ENCODE measurements around the gene C1orf94.

The C1orf94 gene

DNA sequence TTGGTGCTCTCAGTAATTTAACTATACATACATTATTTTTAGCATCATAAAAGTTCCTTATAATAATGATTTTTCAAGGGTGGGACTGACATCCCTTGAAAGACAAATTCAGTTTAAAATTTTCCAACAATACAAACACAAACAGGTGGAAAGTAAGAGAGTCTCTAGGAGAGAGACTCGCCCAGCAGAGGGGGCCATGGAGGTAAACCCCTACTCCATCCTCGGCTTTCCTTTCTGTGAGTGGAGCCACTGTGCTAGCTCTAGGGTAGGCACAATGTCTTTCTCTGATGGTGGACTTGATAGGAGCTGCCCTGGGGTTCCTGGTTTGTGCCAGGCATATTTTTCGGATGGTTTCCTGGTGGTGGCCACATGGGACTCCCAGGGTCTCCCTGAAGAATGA lies 20.0 kb upstream of the C1orf94 start:
- Histone ChIP-seq H3K9me3 (replicated peaks in 1 of 2; ENCODE audit: control insufficient read depth in 2 of 2, insufficient read depth in 1 of 2, low read depth in 1 of 2, low read length in 2 of 2) (no peaks in the 10 kb centered on the region), H4K8ac (ENCODE audit: low read depth, low read length) (no peak overlapping the region), H3K4me2 (ENCODE audit: insufficient read depth, low read length, poor library complexity, severe bottlenecking) (no peak overlapping the region), H3K14ac (ENCODE audit: low read length) (no peak overlapping the region), H2BK5ac (ENCODE audit: low read length) (no peak overlapping the region), H3K9ac (ENCODE audit: low read depth, low read length, poor library complexity) (no peak overlapping the region), H2AFZ (ENCODE audit: low read length) (no peak overlapping the region), H2AK5ac (ENCODE audit: low read depth, low read length) (no peak overlapping the region), H2BK120ac (ENCODE audit: low read depth, low read length) (no peak overlapping the region), H3K18ac (ENCODE audit: low read length) (no peak overlapping the region), H3K36me3 (replicated peaks in 1 of 2; ENCODE audit: control insufficient read depth in 2 of 2, insufficient read depth in 2 of 2, low read length in 2 of 2) (no peaks in the 10 kb centered on the region), H3K4me3 (ENCODE audit: low read length in 2 of 2) (no peak overlapping the region), H3K4ac (ENCODE audit: low read length) (no peak overlapping the region), H2BK15ac (ENCODE audit: low read length) (no peak overlapping the region), H3K79me1 (ENCODE audit: low read depth, low read length) (no peaks in the 10 kb centered on the region), H3K4me1 (ENCODE audit: control insufficient read depth in 2 of 2, insufficient read depth in 1 of 2, low read depth in 1 of 2, low read length in 2 of 2) (no peaks in the 10 kb centered on the region), H3K27ac (replicated peaks; ENCODE audit: low read length) (no peak overlapping the region), H4K91ac (ENCODE audit: low read depth, low read length, poor library complexity) (no peak overlapping the region), H2BK12ac (ENCODE audit: low read length) (no peak overlapping the region), H3K23ac (ENCODE audit: low read depth, low read length, poor library complexity) (no peak overlapping the region), H3K27me3 (ENCODE audit: control insufficient read depth in 3 of 3, insufficient read depth in 3 of 3, low read depth in 1 of 3, low read length in 3 of 3) (peaks cover 0 to 26% (median 0%) of the 10 kb centered on the region in 3 experiments)
- no CpG with 5 or more reads among the region's 3 CpGs for WGBS, 2 donors (ENCODE audit: extremely low coverage in 2 of 2, insufficient read length in 2 of 2, insufficient replicate concordance in 1 of 2)
- no peak for DNase-seq (ENCODE audit: low spot score)

DNA sequence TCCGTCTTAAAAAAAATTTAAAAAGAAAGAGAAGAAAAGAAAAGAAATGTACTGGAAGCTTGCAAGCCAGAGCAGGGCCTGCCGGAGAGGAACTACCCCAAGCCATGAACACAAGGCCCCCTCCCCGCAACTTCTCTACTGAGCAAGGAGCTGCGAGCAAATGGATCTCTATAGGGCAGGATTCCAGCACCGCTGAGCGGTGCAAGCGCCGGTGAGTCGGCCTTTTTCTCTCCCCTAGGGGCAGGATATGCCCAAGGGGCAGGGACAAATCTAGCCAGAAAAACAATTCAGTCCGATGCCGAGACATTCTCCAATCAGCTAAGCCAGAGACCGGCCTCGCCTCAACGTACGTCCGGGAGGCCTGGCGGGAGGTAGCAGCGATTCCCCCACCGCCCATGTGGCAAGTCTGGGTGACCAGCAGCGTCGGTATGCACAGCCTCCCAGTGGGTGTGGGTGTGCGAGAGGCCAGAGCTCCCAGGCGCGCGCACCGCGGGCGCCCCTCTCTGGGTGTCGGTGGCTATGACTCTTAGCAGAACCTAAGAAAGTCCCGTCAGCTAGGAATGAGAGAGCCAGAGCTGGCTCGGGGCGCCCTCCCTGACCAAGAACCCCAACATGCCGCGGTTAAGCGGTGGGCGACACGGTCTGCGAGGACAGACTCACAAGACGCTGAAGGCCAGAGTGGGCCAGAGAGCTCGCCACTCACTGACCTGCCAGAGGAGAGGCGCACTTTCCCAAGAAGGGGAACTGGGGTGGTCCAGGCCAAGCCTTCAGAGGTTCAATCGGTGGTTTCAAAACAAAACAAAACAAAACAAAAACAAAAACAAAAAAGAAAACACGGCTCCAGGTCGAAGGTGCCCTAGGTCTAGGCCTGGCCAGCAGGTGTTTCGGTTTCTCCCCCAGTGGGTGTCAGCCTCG lies 13.6 kb upstream of the C1orf94 start:
- Histone ChIP-seq H3K9me3 (replicated peaks in 1 of 2; ENCODE audit: control insufficient read depth in 2 of 2, insufficient read depth in 1 of 2, low read depth in 1 of 2, low read length in 2 of 2) (no peaks in the 10 kb centered on the region), H3K23ac (ENCODE audit: low read depth, low read length, poor library complexity) (no peak overlapping the region), H2BK12ac (ENCODE audit: low read length) (peak overlapping the region; percentile 87), H2AFZ (ENCODE audit: low read length) (peak overlapping the region; percentile 28), H2BK5ac (ENCODE audit: low read length) (no peak overlapping the region), H3K4me3 (ENCODE audit: low read length in 2 of 2) (peak overlapping the region in 1 of 2 donors; percentile 87), H3K27me3 (ENCODE audit: control insufficient read depth in 3 of 3, insufficient read depth in 3 of 3, low read depth in 1 of 3, low read length in 3 of 3) (peaks cover 0 to 86% (median 32%) of the 10 kb centered on the region in 3 experiments), H3K79me1 (ENCODE audit: low read depth, low read length) (peaks cover 2% of the 10 kb centered on the region), H2BK120ac (ENCODE audit: low read depth, low read length) (no peak overlapping the region), H3K14ac (ENCODE audit: low read length) (no peak overlapping the region), H2BK15ac (ENCODE audit: low read length) (peak overlapping the region; percentile 62), H3K36me3 (replicated peaks in 1 of 2; ENCODE audit: control insufficient read depth in 2 of 2, insufficient read depth in 2 of 2, low read length in 2 of 2) (no peaks in the 10 kb centered on the region), H2AK5ac (ENCODE audit: low read depth, low read length) (no peak overlapping the region), H4K91ac (ENCODE audit: low read depth, low read length, poor library complexity) (no peak overlapping the region), H4K8ac (ENCODE audit: low read depth, low read length) (no peak overlapping the region), H3K18ac (ENCODE audit: low read length) (peak overlapping the region; percentile 94), H3K9ac (ENCODE audit: low read depth, low read length, poor library complexity) (peak overlapping the region; percentile 47), H3K4me1 (ENCODE audit: control insufficient read depth in 2 of 2, insufficient read depth in 1 of 2, low read depth in 1 of 2, low read length in 2 of 2) (peaks cover 0 to 13% of the 10 kb centered on the region in 2 donors), H3K4me2 (ENCODE audit: insufficient read depth, low read length, poor library complexity, severe bottlenecking) (peak overlapping the region; percentile 99), H3K27ac (replicated peaks; ENCODE audit: low read length) (no peak overlapping the region), H3K4ac (ENCODE audit: low read length) (no peak overlapping the region)
- WGBS, 2 donors (ENCODE audit: extremely low coverage in 2 of 2, insufficient read length in 2 of 2, insufficient replicate concordance in 1 of 2) = no CpG with 5 or more reads among the region's 46 CpGs
- peak; percentile 76 for DNase-seq (ENCODE audit: low spot score)

DNA sequence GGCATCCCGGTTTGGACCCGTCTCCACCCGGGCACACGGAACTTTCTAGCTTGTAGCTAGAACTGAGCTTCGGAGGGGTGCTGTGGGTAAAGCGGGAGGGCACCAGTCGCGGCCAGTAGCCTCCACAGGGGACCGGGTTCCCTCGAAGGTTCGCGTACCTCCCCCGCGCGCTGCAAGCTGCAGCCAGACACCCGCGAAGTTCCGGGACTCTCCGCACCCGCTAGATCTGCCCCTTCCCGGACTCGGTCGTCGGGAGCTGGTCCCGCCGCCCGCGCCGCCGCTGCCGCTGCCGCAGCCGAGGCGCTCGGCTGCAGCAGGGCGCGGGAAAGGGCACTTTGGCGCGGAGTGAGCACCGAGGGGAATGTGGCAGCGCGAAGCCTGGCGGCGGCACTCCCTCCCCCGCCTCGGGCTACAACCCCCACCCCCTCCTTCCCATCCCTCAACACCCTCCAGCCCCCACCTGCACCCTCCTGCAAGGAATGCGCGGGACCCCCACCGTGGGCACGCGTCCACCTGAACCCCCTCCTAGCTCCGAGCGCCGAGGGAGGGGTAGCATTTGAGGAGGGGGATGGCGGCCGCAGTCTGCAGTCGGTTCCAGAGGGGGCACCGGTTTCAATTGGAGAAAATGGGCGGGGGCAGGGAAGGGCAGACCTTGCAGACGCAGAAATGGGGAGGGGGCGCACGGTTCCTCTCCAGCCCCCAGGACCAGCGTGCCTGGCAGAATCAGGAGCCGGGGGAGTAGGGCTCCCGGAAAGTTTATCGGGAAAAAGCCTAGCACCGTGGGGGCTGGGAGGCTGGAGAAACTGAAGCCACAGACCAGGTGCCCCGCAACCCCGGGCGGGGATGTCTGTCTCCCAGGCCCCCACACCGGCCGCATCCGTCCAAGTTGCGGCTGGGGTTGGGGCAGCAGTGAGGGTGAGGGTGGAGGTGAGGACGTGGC lies 12.6 kb upstream of the C1orf94 start:
- H2AFZ ChIP-seq (ENCODE audit: low read length) = peak overlapping the region; percentile 82
- H3K4me2 ChIP-seq (ENCODE audit: insufficient read depth, low read length, poor library complexity, severe bottlenecking) = peak overlapping the region; percentile 99
- peaks cover 0 to 95% (median 32%) of the 10 kb centered on the region in 3 experiments for H3K27me3 ChIP-seq (ENCODE audit: control insufficient read depth in 3 of 3, insufficient read depth in 3 of 3, low read depth in 1 of 3, low read length in 3 of 3)
- no peak overlapping the region for H2BK12ac ChIP-seq (ENCODE audit: low read length)
- peak overlapping the region; percentile 93 for H3K18ac ChIP-seq (ENCODE audit: low read length)
- H2BK15ac ChIP-seq (ENCODE audit: low read length) = peak overlapping the region; percentile 55
- peaks cover 2% of the 10 kb centered on the region for H3K79me1 ChIP-seq (ENCODE audit: low read depth, low read length)
- no peak overlapping the region for H2BK120ac ChIP-seq (ENCODE audit: low read depth, low read length)
- no peaks in the 10 kb centered on the region for H3K9me3 ChIP-seq (replicated peaks in 1 of 2; ENCODE audit: control insufficient read depth in 2 of 2, insufficient read depth in 1 of 2, low read depth in 1 of 2, low read length in 2 of 2)
- peaks cover 0 to 13% of the 10 kb centered on the region in 2 donors for H3K4me1 ChIP-seq (ENCODE audit: control insufficient read depth in 2 of 2, insufficient read depth in 1 of 2, low read depth in 1 of 2, low read length in 2 of 2)
- peak overlapping the region; percentile 50 for H3K9ac ChIP-seq (ENCODE audit: low read depth, low read length, poor library complexity)
- H3K4ac ChIP-seq (ENCODE audit: low read length) = no peak overlapping the region
- peak overlapping the region in 1 of 2 donors; percentile 87 for H3K4me3 ChIP-seq (ENCODE audit: low read length in 2 of 2)
- no peaks in the 10 kb centered on the region for H3K36me3 ChIP-seq (replicated peaks in 1 of 2; ENCODE audit: control insufficient read depth in 2 of 2, insufficient read depth in 2 of 2, low read length in 2 of 2)
- H4K91ac ChIP-seq (ENCODE audit: low read depth, low read length, poor library complexity) = no peak overlapping the region
- peak; percentile 33 for DNase-seq (ENCODE audit: low spot score)
- H2AK5ac ChIP-seq (ENCODE audit: low read depth, low read length) = no peak overlapping the region
- no peak overlapping the region for H4K8ac ChIP-seq (ENCODE audit: low read depth, low read length)
- WGBS, 2 donors (ENCODE audit: extremely low coverage in 2 of 2, insufficient read length in 2 of 2, insufficient replicate concordance in 1 of 2) = no CpG with 5 or more reads among the region's 75 CpGs
- no peak overlapping the region for H2BK5ac ChIP-seq (ENCODE audit: low read length)
- no peak overlapping the region for H3K14ac ChIP-seq (ENCODE audit: low read length)
- H3K23ac ChIP-seq (ENCODE audit: low read depth, low read length, poor library complexity) = peak overlapping the region; percentile 67
- no peak overlapping the region for H3K27ac ChIP-seq (replicated peaks; ENCODE audit: low read length)
